HepG2 (cell line): ENCODE results near the gene P3H4. TPM values are rescaled to one million over a fixed set of nuclear protein-coding genes. Genes with fewer than 3 reads are reported as not detected.

Source experiments
- JARID2 ChIP-seq: sonication (generic); formaldehyde crosslinking; IDR thresholded peaks from 2 replicates; pipeline ENCODE4 v1.8.1; 2023; ENCODE audit warnings: missing genetic modification reagents, inconsistent platforms; ENCODE audit not compliant: insufficient replicate concordance
- KIAA2018 ChIP-seq: sonication (generic); formaldehyde crosslinking; IDR thresholded peaks from 2 replicates; pipeline ENCODE4 v1.5.0; 2020; ENCODE audit warnings: mild to moderate bottlenecking, missing genetic modification reagents, borderline replicate concordance
- KLF12 ChIP-seq: sonication (generic); formaldehyde crosslinking; IDR thresholded peaks from 2 replicates; pipeline ENCODE4 v1.4.0; 2020; ENCODE audit warnings: missing genetic modification reagents, borderline replicate concordance
- NFRKB ChIP-seq: fragments of 450-650 bp; IDR thresholded peaks from 2 replicates; pipeline ENCODE4 v1.6.1; 2017
- ZFP90 ChIP-seq: sonication (generic); formaldehyde crosslinking; IDR thresholded peaks from 2 replicates; pipeline ENCODE4 v1.8.0; 2022; ENCODE audit warnings: missing genetic modification reagents, mild to moderate bottlenecking, inconsistent platforms, borderline replicate concordance
- ZSCAN21 ChIP-seq: sonication (generic); formaldehyde crosslinking; IDR thresholded peaks from 2 replicates; pipeline ENCODE4 v1.8.0; 2022; ENCODE audit warnings: mild to moderate bottlenecking, missing genetic modification reagents, moderate library complexity, borderline replicate concordance
- polyA plus RNA-seq, 8 experiments: library from polyadenylated mRNA; depleted of rRNA in 3 of 8; stranded (reverse) in 7 of 8; unstranded in 1 of 8; fragments of >200 nt; fragmentation: Illumina TruSeq in 4 of 8; extraction: Trizol in 4 of 8; gene quantifications; 2 replicates each; pipeline versions ENCODE4 v1.2.1 to v1.2.3, GENCODE V29; 2011 to 2016; ENCODE audit warnings: low read depth in 4 of 8, missing spikeins in 1 of 8, mixed read lengths in 1 of 8; ENCODE audit not compliant: insufficient read depth in 1 of 8
- total RNA-seq, 5 experiments: library from RNA; depleted of rRNA; stranded (reverse); fragments of >200 nt; fragmentation: Illumina TruSeq; extraction: Trizol; gene quantifications; 2 replicates each; pipeline ENCODE4 v1.2.3, GENCODE V29; 2016; ENCODE audit warnings: low read depth in 1 of 5

P3H4 gene
- total and polyA plus RNA-seq, 2 of the 13 experiments (the other 11 are each of a cell fraction or from before 2014, with no cell fraction given): 37.1 to 50.6 TPM

- TF ChIP-seq JARID2 (CRISPR knock-in tag): no peak
- no peak for TF ChIP-seq KLF12 (CRISPR knock-in tag)
- no peak for TF ChIP-seq ZFP90 (CRISPR knock-in tag)
- TF ChIP-seq NFRKB: no peak
- no peak for TF ChIP-seq KIAA2018 (CRISPR knock-in tag)
- TF ChIP-seq ZSCAN21 (CRISPR knock-in tag): 0 out of 2 replicates have a peak, but pooled peaks have one; percentile 25
Observed at GRCh38 chr17:41812381-41813151, 817 bp upstream of the P3H4 start, which contains the start of gene FKBP10 (continued).
